Suprapubic skin (tissue), 4 donors: ENCODE data around the gene ELAVL2. TPM values are rescaled to one million over a fixed set of nuclear protein-coding genes. Genes with fewer than 3 reads are reported as not detected.
"Not testable (repeated sequence)": the region's sequence is repeated elsewhere in the genome, so short reads cannot be mapped to it uniquely, and the experiment has no call there.

Experiments
- DNase-seq, 2 donors: peaks; one replicate each; pipeline ENCODE4 v3.0.0-alpha.2; 2019; ENCODE audit warnings: low spot score in 2 of 2
- H3K27ac ChIP-seq: fragments of 200-600 bp; sonication (generic); one replicate; pipeline ENCODE4 v1.5.1; 2019
- H3K27me3 ChIP-seq: fragments of 200-600 bp; sonication (generic); one replicate; pipeline ENCODE4 v1.5.1; 2019
- H3K36me3 ChIP-seq: fragments of 200-600 bp; sonication (generic); one replicate; pipeline ENCODE4 v1.5.1; 2019
- H3K4me1 ChIP-seq: fragments of 200-600 bp; sonication (generic); one replicate; pipeline ENCODE4 v1.5.1; 2019
- H3K4me3 ChIP-seq: fragments of 200-600 bp; sonication (generic); one replicate; pipeline ENCODE4 v1.5.1; 2019; ENCODE audit warnings: mild to moderate bottlenecking
- H3K9me3 ChIP-seq: fragments of 200-600 bp; sonication (generic); one replicate; pipeline ENCODE4 v1.5.1; 2019
- EP300 ChIP-seq: sonication (generic); formaldehyde crosslinking; IDR thresholded peaks from one replicate; pipeline ENCODE4 v1.6.1; 2017; ENCODE audit warnings: antibody characterized with exemption
- POLR2A ChIP-seq, 2 donors: fragments of 450-650 bp; IDR thresholded peaks; one replicate each; pipeline ENCODE4 v1.6.1; 2017; ENCODE audit warnings: antibody characterized with exemption in 2 of 2, mild to moderate bottlenecking in 2 of 2, moderate library complexity in 2 of 2
- POLR2AphosphoS5 ChIP-seq, 3 donors: sonication (generic); formaldehyde crosslinking; IDR thresholded peaks; one replicate each; pipeline ENCODE4 v1.6.1; 2017; ENCODE audit warnings: antibody characterized with exemption in 3 of 3
- WGBS: methylation state at CpG from one replicate; pipeline ENCODE4 v1.1.5; 2018; 5-methylcytosine and 5-hydroxymethylcytosine counted together
- total RNA-seq, 4 donors: library from RNA; depleted of rRNA; stranded (reverse); fragments of >200 nt; gene quantifications; one replicate each; pipeline ENCODE4 v1.1.0, GENCODE V29; 2016
- TF ChIP-seq, protein P1 (sequence below), 2 donors: fragments of 200-600 bp in 1 of 2; fragments of 450-650 bp in 1 of 2; sonication (generic) in 1 of 2; IDR thresholded peaks; one replicate each; pipeline ENCODE4 v1.5.1; 2016 to 2019; ENCODE audit warnings: antibody characterized with exemption in 2 of 2, mild to moderate bottlenecking in 1 of 2, moderate library complexity in 1 of 2

The ELAVL2 gene
- total RNA-seq, 4 donors from 2014 or later: 0.48 to 0.59 (median 0.55) TPM

GRCh38 chr9:23723672-23724071 lies 102.4 kb downstream of the ELAVL2 start:
- no peak for DNase-seq
- 87% methylated on average over 2 of the region's 2 CpGs for WGBS
- H3K27ac ChIP-seq: no peak overlapping the region

DNA sequence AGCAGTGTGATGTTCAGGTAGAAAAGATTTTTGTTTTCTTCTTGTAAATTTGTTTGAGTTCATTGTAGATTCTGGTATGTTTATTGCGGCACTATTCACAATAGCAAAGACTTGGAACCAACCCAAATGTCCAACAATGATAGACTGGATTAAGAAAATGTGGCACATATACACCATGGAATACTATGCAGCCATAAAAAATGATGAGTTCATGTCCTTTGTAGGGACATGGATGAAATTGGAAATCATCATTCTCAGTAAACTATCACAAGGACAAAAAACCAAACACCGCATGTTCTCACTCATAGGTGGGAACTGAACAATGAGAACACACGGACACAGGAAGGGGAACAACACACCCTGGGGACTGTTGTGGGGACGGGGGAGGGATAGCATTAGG lies 103.0 kb downstream of the ELAVL2 start:
- H3K4me1 ChIP-seq, H3K36me3 ChIP-seq, H3K27me3 ChIP-seq, H3K27ac ChIP-seq, DNase-seq, H3K4me3 ChIP-seq, H3K9me3 ChIP-seq: not testable (repeated sequence)
- WGBS: 91% methylated on average over 4 of the region's 4 CpGs

More at GRCh38 chr9:23723672-23724071, 102.4 kb downstream of the ELAVL2 start:
- Histone ChIP-seq H3K9me3 (no peaks in the 10 kb centered on the region), H3K27me3 (no peaks in the 10 kb centered on the region), H3K4me1 (no peaks in the 10 kb centered on the region), H3K36me3 (no peaks in the 10 kb centered on the region), H3K4me3 (no peak overlapping the region)
- no peak for TF ChIP-seq POLR2AphosphoS5 (IDR thresholded peaks at IDR 0.05)
- TF ChIP-seq EP300: no peak
- no peak for TF ChIP-seq POLR2A (IDR thresholded peaks at IDR 0.05)
- TF ChIP-seq, protein P1, sequence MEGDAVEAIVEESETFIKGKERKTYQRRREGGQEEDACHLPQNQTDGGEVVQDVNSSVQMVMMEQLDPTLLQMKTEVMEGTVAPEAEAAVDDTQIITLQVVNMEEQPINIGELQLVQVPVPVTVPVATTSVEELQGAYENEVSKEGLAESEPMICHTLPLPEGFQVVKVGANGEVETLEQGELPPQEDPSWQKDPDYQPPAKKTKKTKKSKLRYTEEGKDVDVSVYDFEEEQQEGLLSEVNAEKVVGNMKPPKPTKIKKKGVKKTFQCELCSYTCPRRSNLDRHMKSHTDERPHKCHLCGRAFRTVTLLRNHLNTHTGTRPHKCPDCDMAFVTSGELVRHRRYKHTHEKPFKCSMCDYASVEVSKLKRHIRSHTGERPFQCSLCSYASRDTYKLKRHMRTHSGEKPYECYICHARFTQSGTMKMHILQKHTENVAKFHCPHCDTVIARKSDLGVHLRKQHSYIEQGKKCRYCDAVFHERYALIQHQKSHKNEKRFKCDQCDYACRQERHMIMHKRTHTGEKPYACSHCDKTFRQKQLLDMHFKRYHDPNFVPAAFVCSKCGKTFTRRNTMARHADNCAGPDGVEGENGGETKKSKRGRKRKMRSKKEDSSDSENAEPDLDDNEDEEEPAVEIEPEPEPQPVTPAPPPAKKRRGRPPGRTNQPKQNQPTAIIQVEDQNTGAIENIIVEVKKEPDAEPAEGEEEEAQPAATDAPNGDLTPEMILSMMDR (IDR thresholded peaks at IDR 0.05): no peak

DNA sequence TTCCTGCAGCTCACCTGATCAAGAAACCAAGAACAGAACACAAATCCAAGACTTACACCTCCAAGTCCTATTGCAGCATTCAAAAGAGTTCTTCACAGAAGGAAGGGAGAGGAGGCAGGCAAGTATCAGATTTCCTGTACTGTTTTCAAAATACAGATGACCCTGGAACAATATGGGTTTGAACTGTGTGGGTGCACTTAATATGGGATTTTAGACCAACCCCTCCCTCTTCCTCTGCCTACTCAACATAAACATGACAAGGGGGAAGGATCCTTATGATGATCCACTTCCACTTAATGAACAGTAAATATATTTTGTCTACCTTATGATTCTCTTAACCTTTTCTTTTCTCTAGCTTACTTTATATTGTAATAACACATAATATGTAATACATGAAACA lies 104.6 kb downstream of the ELAVL2 start:
- Histone ChIP-seq H3K27me3 (no peaks in the 10 kb centered on the region), H3K4me1 (no peaks in the 10 kb centered on the region), H3K4me3 (no peak overlapping the region), H3K9me3 (no peaks in the 10 kb centered on the region), H3K27ac (no peak overlapping the region), H3K36me3 (no peaks in the 10 kb centered on the region)
- no peak for DNase-seq
- no peak for TF ChIP-seq POLR2AphosphoS5 (IDR thresholded peaks at IDR 0.05)
- TF ChIP-seq EP300: no peak
- TF ChIP-seq, protein P1 (IDR thresholded peaks at IDR 0.05): no peak
- no peak for TF ChIP-seq POLR2A (IDR thresholded peaks at IDR 0.05)

GRCh38 chr9:23717505-23717904 lies 108.5 kb downstream of the ELAVL2 start:
- Histone ChIP-seq H3K27me3 (no peaks in the 10 kb centered on the region), H3K9me3 (no peaks in the 10 kb centered on the region), H3K36me3 (no peaks in the 10 kb centered on the region), H3K4me1 (no peaks in the 10 kb centered on the region), H3K27ac (no peak overlapping the region), H3K4me3 (no peak overlapping the region)
- DNase-seq: no peak
- 89% methylated on average over 2 of the region's 2 CpGs for WGBS
- TF ChIP-seq POLR2AphosphoS5 (IDR thresholded peaks at IDR 0.05) (no peak), POLR2A (IDR thresholded peaks at IDR 0.05) (no peak), EP300 (no peak)
- TF ChIP-seq, protein P1 (IDR thresholded peaks at IDR 0.05): no peak

DNA sequence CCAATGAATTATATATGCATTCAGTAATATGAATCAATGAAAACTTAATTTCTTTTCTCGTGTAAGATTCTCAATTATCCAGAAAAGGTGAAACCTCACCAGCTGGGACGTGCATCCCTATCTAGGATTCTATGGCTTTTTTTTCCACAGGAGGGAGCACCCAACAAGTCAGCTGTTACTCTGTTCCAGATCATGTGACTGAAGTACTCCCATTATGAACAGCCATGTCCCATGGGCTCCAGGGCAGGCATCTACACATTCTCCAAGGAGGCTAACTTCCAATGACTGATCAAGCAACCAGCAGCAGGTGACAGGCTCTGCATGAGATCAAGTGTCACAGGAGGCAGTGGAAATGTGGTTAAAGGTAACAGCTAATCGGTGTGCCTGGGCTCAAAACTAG lies 118.8 kb downstream of the ELAVL2 start:
- Histone ChIP-seq H3K9me3 (no peaks in the 10 kb centered on the region), H3K4me1 (no peaks in the 10 kb centered on the region), H3K27me3 (no peaks in the 10 kb centered on the region), H3K36me3 (no peaks in the 10 kb centered on the region), H3K27ac (no peak overlapping the region), H3K4me3 (no peak overlapping the region)
- 90% methylated on average over 3 of the region's 3 CpGs for WGBS
- DNase-seq: no peak
- TF ChIP-seq, protein P1 (IDR thresholded peaks at IDR 0.05): no peak
- TF ChIP-seq POLR2A (IDR thresholded peaks at IDR 0.05) (no peak), EP300 (no peak), POLR2AphosphoS5 (IDR thresholded peaks at IDR 0.05) (no peak)

GRCh38 chr9:23702311-23702922 lies 123.6 kb downstream of the ELAVL2 start:
- 92% methylated on average over 3 of the region's 3 CpGs for WGBS

More at GRCh38 chr9:23702311-23702922, 123.6 kb downstream of the ELAVL2 start:
- no peaks in the 10 kb centered on the region for H3K9me3 ChIP-seq
- no peak overlapping the region for H3K27ac ChIP-seq
- no peaks in the 10 kb centered on the region for H3K27me3 ChIP-seq
- no peak for DNase-seq
- TF ChIP-seq POLR2AphosphoS5 (IDR thresholded peaks at IDR 0.05) (no peak), POLR2A (IDR thresholded peaks at IDR 0.05) (no peak), EP300 (no peak)
- TF ChIP-seq, protein P1 (IDR thresholded peaks at IDR 0.05): no peak
- H3K4me3 ChIP-seq: no peak overlapping the region
- H3K4me1 ChIP-seq: no peaks in the 10 kb centered on the region
- H3K36me3 ChIP-seq: no peaks in the 10 kb centered on the region
